A673 (cell line): ENCODE measurements around the gene CREB1. TPM values are rescaled to one million over a fixed set of nuclear protein-coding genes. Genes with fewer than 3 reads are reported as not detected.

Experiments used
- BruUV-seq: library from RNA; stranded (reverse); fragments of 400-500 nt; replicated peaks from 2 replicates; lab custom pipeline; 2021; lab: Mats Ljungman, UMichigan
- CTCF ChIA-PET: fragments of 300-600 bp; sonication (Branson Sonifier 250); formaldehyde crosslinking; loops from one replicate; lab custom pipeline; 2022; ENCODE audit warnings: antibody characterized with exemption; lab: Charles Lee
- POLR2A ChIA-PET: fragments of 300-600 bp; sonication (Branson Sonifier 250); formaldehyde crosslinking; loops from one replicate; lab custom pipeline; 2022; ENCODE audit warnings: antibody characterized with exemption; ENCODE audit not compliant: low non-redundant PET; lab: Charles Lee
- DNase-seq: peaks from one replicate; pipeline ENCODE4 v3.0.0-alpha.2; 2015; ENCODE audit warnings: low spot score
- H3K27ac ChIP-seq: fragments of 200-600 bp; sonication (generic); 2 replicates; pipeline ENCODE4 v1.5.1; 2016; ENCODE audit warnings: mixed run types, low read depth, mild to moderate bottlenecking, mixed read lengths, antibody characterized with exemption, low read length; ENCODE audit not compliant: poor library complexity, severe bottlenecking
- H3K27me3 ChIP-seq: fragments of 200-600 bp; sonication (generic); replicated peaks from 2 replicates; pipeline ENCODE4 v1.6.1; 2017; ENCODE audit warnings: mixed run types, low read depth, mild to moderate bottlenecking, mixed read lengths, antibody characterized with exemption, low read length; ENCODE audit not compliant: insufficient read depth, poor library complexity
- H3K36me3 ChIP-seq: fragments of 200-600 bp; sonication (generic); 2 replicates; pipeline ENCODE4 v1.6.1; 2016; ENCODE audit warnings: mixed run types, mild to moderate bottlenecking, mixed read lengths, antibody characterized with exemption, low read length; ENCODE audit not compliant: insufficient read depth, poor library complexity, severe bottlenecking
- H3K4me1 ChIP-seq: fragments of 200-600 bp; sonication (generic); 2 replicates; pipeline ENCODE4 v1.6.1; 2017; ENCODE audit warnings: mixed run types, mild to moderate bottlenecking, mixed read lengths, antibody characterized with exemption, low read length; ENCODE audit not compliant: insufficient read depth, poor library complexity, severe bottlenecking
- H3K4me3 ChIP-seq: fragments of 200-600 bp; sonication (generic); 2 replicates; pipeline ENCODE4 v1.5.1; 2016; ENCODE audit warnings: low read depth, mixed run types, mild to moderate bottlenecking, mixed read lengths, low read length; ENCODE audit not compliant: poor library complexity, severe bottlenecking
- H3K9me3 ChIP-seq: fragments of 200-600 bp; sonication (generic); 2 replicates; pipeline ENCODE4 v1.6.1; 2016; ENCODE audit warnings: mixed run types, low read depth, mild to moderate bottlenecking, mixed read lengths, antibody characterized with exemption, low read length; ENCODE audit not compliant: poor library complexity, severe bottlenecking
- EZH2 ChIP-seq: fragments of 200-600 bp; sonication (generic); IDR thresholded peaks from 2 replicates; pipeline ENCODE4 v1.6.1; 2017; ENCODE audit warnings: borderline replicate concordance, low read depth, mild to moderate bottlenecking, mixed read lengths, antibody characterized with exemption, low read length; ENCODE audit not compliant: poor library complexity, severe bottlenecking
- intact Hi-C: fragments of 100-400 bp; cut with micrococcal nuclease; formaldehyde crosslinking; loops from one replicate; pipeline ENCODE4 v1.10.0; 2022; ENCODE audit not compliant: unreplicated experiment
- total RNA-seq: library from RNA; stranded (reverse); gene quantifications from 2 replicates; pipeline ENCODE4 v1.2.3, GENCODE V29; 2021
- TF ChIP-seq, protein P1 (sequence below): fragments of 300-800, 200-600 bp; sonication (generic); conservative IDR thresholded peaks from 2 replicates; pipeline ENCODE4 v1.5.1; 2017; ENCODE audit warnings: low read depth, mild to moderate bottlenecking, antibody characterized with exemption, low read length, moderate library complexity, mixed read lengths

The CREB1 gene
- total RNA-seq, 1 experiment from 2014 or later, result 78.5 TPM

DNA sequence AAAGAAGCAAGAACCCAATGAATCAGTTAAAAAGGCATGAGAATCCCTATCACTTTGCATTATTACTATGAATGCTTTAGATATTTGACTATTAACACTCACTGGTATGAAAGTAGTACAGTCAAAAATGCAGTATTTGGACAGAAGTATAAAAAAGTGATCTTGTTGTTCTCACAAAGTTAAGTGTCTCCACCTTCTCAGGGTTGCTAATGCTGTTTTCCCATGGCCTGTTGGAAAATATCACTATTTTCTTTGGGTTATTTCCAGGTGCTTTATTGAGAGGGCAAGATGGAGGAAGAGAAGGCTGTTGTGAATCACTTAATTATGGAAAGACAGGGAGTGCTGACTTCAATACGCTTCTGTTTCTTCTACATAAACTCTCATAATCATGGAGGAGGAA, 13.6 kb upstream of the CREB1 start:
- no peak for DNase-seq
- POLR2A ChIA-PET, result no interaction called here
- CTCF ChIA-PET, result no interaction called here
- Histone ChIP-seq H3K4me1 (no peaks in the 10 kb centered on the region), H3K27ac (no peak overlapping the region), H3K27me3 (no peaks in the 10 kb centered on the region), H3K36me3 (no peaks in the 10 kb centered on the region), H3K4me3 (no peak overlapping the region), H3K9me3 (no peaks in the 10 kb centered on the region)
- intact Hi-C loops, result no loop called here
- no peak for TF ChIP-seq EZH2
- TF ChIP-seq, protein P1, sequence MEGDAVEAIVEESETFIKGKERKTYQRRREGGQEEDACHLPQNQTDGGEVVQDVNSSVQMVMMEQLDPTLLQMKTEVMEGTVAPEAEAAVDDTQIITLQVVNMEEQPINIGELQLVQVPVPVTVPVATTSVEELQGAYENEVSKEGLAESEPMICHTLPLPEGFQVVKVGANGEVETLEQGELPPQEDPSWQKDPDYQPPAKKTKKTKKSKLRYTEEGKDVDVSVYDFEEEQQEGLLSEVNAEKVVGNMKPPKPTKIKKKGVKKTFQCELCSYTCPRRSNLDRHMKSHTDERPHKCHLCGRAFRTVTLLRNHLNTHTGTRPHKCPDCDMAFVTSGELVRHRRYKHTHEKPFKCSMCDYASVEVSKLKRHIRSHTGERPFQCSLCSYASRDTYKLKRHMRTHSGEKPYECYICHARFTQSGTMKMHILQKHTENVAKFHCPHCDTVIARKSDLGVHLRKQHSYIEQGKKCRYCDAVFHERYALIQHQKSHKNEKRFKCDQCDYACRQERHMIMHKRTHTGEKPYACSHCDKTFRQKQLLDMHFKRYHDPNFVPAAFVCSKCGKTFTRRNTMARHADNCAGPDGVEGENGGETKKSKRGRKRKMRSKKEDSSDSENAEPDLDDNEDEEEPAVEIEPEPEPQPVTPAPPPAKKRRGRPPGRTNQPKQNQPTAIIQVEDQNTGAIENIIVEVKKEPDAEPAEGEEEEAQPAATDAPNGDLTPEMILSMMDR, result no peak
- BruUV-seq, result no TSS peak

DNA sequence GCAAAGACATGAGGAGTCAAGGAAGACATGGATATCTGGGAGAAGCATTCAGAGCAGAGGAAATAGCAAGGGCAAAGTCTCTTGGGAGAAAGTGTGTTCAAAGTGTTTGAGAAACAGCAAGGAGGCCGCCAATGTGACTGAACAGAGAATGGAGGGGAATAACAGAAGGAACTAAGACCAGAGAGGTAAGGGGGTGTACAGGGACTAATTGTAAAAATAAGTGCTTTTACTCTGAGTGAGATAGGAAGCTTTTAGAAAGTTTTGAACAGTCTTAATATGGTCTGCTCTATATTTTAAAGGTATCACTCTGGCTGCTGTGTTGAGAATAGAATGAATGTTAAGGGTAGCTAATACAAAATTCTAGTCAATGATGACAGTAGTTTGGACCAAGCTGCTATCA, 6.8 kb upstream of the CREB1 start:
- intact Hi-C loops, result no loop called here
- TF ChIP-seq EZH2, result no peak
- TF ChIP-seq, protein P1, result no peak
- Histone ChIP-seq H3K4me3 (no peak overlapping the region), H3K36me3 (no peaks in the 10 kb centered on the region), H3K27ac (no peak overlapping the region), H3K9me3 (no peaks in the 10 kb centered on the region), H3K4me1 (no peaks in the 10 kb centered on the region), H3K27me3 (no peaks in the 10 kb centered on the region)
- no TSS peak for BruUV-seq
- ChIA-PET CTCF (no interaction called here), POLR2A (interaction anchor here (0.5 kb wide), 1 partner anchor 26 kb away, joined by 4 read pairs; no protein-coding TSS in a partner anchor)
- DNase-seq, result no peak

DNA sequence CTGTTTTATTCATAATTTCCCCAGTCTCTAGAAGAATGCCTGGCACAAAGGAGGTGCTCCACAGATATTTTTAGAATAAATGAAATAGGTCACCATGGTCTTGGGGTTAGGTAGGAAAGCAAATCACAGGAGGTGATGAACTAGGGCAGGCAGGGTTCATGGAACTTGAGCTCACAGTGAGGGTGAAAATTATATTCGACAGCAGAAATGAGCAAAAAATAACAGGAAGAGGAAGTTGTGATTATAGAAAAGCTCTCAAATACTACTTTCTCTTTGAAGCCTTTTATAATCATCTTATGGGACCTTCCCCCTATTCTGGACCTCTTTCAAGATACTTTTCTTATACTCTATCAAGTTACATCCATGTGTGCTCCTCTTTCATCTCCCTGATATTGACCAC, 4.5 kb upstream of the CREB1 start:
- no peak overlapping the region for H3K4me3 ChIP-seq
- no peaks in the 10 kb centered on the region for H3K9me3 ChIP-seq
- intact Hi-C loops, result no loop called here
- H3K27me3 ChIP-seq, result no peaks in the 10 kb centered on the region
- no peak for DNase-seq
- POLR2A ChIA-PET, result no interaction called here
- TF ChIP-seq, protein P1, result no peak
- no peak for TF ChIP-seq EZH2
- no peak overlapping the region for H3K27ac ChIP-seq
- no peaks in the 10 kb centered on the region for H3K36me3 ChIP-seq
- BruUV-seq, result no TSS peak
- no peaks in the 10 kb centered on the region for H3K4me1 ChIP-seq
- CTCF ChIA-PET, result no interaction called here
